Skeletal muscle cell (primary cell): ENCODE data around the gene CPPED1.
"Not testable (repeated sequence)": the region's sequence is repeated elsewhere in the genome, so short reads cannot be mapped to it uniquely, and the experiment has no call there.

Experiments
- DNase-seq: peaks from one replicate; pipeline ENCODE4 v3.0.0-alpha.2; 2010; ENCODE audit warnings: low read depth
- H3K4me3 ChIP-seq: 2 replicates; pipeline ENCODE4 v1.5.1; 2011; ENCODE audit warnings: low read depth, mild to moderate bottlenecking, control low read depth, low read length, moderate library complexity

Gene CPPED1

GRCh38 chr16:12775656-12776236, 27.9 kb downstream of the CPPED1 start:
- H3K4me3 ChIP-seq: no peak overlapping the region
- DNase-seq: no peak

- H3K4me3 ChIP-seq: no peak overlapping the region
- DNase-seq: no peak
Measured at GRCh38 chr16:12773221-12773620, 30.5 kb downstream of the CPPED1 start.

GRCh38 chr16:12771341-12771798, 32.3 kb downstream of the CPPED1 start:
- no peak overlapping the region for H3K4me3 ChIP-seq
- no peak for DNase-seq

- H3K4me3 ChIP-seq: no peak overlapping the region
- DNase-seq: no peak
Measured at GRCh38 chr16:12769525-12769924, 34.2 kb downstream of the CPPED1 start.

- no peak for DNase-seq
- H3K4me3 ChIP-seq: no peak overlapping the region
Measured at GRCh38 chr16:12767897-12768296, 35.8 kb downstream of the CPPED1 start.

GRCh38 chr16:12766853-12767252, 36.8 kb downstream of the CPPED1 start:
- no peak overlapping the region for H3K4me3 ChIP-seq
- DNase-seq: no peak

GRCh38 chr16:12766208-12766607, 37.5 kb downstream of the CPPED1 start:
- H3K4me3 ChIP-seq, DNase-seq: not testable (repeated sequence)

- H3K4me3 ChIP-seq: no peak overlapping the region
- no peak for DNase-seq
Measured at GRCh38 chr16:12764813-12765488, 38.7 kb downstream of the CPPED1 start.

GRCh38 chr16:12763517-12763916, 40.2 kb downstream of the CPPED1 start:
- no peak overlapping the region for H3K4me3 ChIP-seq
- DNase-seq: no peak

- H3K4me3 ChIP-seq: no peak overlapping the region
- no peak for DNase-seq
Measured at GRCh38 chr16:12760819-12761611, 42.7 kb downstream of the CPPED1 start.

GRCh38 chr16:12758670-12759558, 44.8 kb downstream of the CPPED1 start:
- no peak overlapping the region for H3K4me3 ChIP-seq
- DNase-seq: no peak

- no peak for DNase-seq
- H3K4me3 ChIP-seq: no peak overlapping the region
Measured at GRCh38 chr16:12758031-12758669, 45.5 kb downstream of the CPPED1 start.

- H3K4me3 ChIP-seq: no peak overlapping the region
- DNase-seq: no peak
Measured at GRCh38 chr16:12757546-12757945, 46.1 kb downstream of the CPPED1 start.

GRCh38 chr16:12754824-12755543, 48.7 kb downstream of the CPPED1 start:
- DNase-seq: no peak
- no peak overlapping the region for H3K4me3 ChIP-seq

- DNase-seq: no peak
- H3K4me3 ChIP-seq: no peak overlapping the region
Measured at GRCh38 chr16:12753203-12754023, 50.3 kb downstream of the CPPED1 start.

GRCh38 chr16:12752159-12752558, 51.5 kb downstream of the CPPED1 start:
- H3K4me3 ChIP-seq: no peak overlapping the region
- no peak for DNase-seq

- DNase-seq: no peak
- H3K4me3 ChIP-seq: no peak overlapping the region
Measured at GRCh38 chr16:12750554-12750918, 53.2 kb downstream of the CPPED1 start.

GRCh38 chr16:12749076-12749475, 54.6 kb downstream of the CPPED1 start:
- no peak overlapping the region for H3K4me3 ChIP-seq
- no peak for DNase-seq
